NOMO-1 treated with DMSO at 0.1 percent for 48 hours (cell line): ENCODE results near the gene CTNNA2.
A peak's percentile ranks its signal among the peaks of the same experiment; 100 is the strongest.

Source experiments
- DNase-seq: peaks from one replicate; lab custom pipeline; 2025; ENCODE audit not compliant: unreplicated experiment; lab: John Stamatoyannopoulos, UW

CTNNA2 gene

DNA sequence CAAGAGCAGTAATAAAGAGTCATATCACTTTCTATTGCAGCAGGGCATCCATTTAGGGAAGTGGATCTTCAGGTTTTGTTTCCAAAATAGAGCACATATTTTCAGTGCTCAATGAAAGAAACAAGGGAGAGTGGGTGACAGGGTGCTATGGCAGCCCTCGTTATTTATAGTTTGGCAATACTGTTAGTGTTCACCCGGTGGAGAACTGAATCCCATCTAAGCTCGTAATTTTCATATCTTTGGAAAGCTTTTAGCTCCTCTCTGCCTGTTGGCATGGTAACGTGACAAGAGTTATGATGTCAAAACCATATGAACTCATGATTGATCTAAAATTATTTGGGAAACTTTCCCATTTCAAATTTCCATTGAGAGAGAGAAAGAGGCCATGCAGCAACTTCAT lies 459.8 kb downstream of the CTNNA2 start:
- DNase-seq: peak; percentile 35

DNA sequence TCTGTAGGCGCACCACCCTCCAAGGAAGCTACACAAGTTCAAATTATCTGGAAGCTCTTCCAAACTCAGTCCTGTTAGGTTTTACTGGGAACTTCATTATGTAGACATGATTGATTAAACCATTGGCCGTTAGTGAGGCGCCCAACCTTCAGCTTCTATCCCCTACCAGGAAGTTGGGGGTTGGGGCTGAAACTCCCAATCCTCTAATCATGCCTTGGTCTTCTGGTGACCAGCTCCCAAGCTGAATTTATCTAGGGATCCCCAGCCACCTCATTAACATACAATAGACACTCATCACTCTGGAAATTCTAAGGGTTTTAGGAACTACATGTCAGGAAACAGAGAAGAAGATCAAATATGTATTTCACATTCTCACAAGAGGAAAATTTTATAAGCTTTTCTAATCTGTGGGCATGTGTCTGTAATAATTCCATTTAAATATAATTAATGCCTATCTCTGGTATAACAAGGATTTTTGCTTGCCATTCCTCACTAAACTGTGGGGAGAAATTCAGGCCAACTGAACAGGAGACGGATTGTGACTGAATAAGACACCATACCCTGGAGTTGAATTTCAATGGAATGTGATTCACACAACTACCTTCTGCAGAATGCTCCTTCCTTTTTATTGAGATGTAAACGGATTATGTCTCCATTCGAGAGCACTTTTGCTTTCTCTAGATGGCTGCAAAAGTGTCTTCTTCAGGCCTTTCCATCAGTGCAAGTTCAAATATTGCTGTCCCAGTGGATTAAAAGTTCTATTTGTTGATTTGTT lies 463.1 kb downstream of the CTNNA2 start:
- DNase-seq: no peak

DNA sequence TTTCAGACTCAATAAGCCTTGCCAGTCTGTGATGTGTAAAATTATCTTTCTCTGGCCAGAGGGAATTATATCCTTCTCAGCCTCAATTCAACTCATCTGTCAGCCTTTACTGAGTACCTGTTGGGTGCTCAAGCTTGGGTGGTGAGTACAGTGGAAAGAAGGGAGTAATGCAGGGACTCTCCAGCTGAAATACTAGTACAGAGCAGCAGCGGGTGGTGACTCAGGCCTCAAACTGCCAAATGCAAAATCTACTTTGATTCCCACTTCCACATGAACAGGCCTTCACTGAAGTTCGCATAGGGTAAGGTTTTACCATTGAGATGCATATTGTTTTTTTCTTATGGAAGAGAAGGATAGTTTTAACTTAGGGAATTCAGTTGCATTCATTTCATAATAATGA lies 464.9 kb downstream of the CTNNA2 start:
- no peak for DNase-seq

DNA sequence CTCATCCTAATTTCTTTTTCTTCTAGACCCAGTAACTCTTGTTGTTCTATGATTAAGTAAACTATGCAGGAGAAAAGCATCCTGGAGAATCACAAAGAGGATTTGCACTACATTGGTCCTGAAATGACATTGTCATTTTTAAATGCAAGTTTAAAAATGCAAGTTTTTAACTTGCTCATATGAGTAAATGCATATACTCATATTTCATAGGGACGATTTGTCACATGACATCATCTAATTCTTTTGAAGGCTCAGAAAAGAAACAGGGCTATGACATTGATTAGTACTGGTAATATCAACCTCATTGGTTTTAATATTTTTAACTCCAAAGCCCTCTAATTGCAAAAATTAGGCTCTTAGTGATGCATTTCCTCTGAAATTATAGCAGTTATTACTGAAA lies 467.3 kb downstream of the CTNNA2 start:
- DNase-seq: no peak

DNA sequence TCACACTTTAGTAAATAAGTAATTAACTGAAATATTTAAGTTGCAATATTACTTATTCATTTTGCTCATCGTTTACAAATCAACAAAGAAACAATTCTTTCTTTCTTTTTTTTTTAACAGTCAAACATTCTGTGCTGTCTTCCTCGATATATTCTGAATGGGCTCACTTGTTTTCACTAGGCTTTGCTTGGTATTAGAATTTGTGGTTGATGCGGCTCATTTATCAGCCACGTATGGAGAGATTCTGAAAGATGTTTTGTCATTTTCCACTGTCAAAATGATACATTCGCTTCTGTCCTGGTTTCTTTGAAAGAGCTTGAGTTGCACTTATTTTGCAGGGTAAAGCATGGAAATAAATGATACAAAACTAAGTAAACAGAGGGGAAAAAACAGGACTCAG lies 468.0 kb downstream of the CTNNA2 start:
- no peak for DNase-seq

DNA sequence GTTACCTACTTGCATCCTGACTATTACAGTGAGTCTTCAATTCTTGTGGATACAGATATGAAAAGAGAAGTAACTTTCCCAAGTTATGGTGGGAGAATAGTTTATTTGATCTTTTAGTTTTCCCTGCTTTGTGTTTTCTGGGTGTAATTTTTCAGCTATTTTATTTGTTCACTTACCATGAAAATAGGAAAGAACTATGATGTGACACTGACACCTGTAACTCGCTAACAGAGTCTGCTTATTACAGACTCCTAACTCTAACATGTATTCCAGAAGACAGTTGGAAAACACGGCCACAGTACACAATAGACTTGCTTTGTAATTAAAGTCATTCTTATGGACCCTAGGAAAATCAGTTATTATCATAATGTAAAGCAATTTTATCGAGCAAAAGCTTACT lies 468.5 kb downstream of the CTNNA2 start:
- no peak for DNase-seq

DNA sequence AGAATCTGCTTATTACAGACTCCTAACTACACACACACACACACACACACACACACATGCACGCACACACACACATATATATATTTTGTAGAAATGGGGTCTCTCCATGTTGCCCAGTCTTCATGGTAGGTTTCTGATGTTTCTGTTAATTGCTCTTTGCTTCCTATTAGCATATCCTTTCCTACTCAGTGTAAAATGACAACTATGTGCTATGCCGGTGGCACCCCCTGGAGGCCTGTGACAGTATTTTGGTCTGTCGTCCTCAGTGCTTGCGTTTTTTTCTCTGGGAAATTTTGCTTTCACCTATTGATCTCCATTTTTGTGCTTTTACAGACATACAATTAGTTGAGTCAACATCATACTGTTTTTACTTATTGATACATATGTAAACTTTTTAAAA lies 469.6 kb downstream of the CTNNA2 start:
- DNase-seq: peak; percentile 8

DNA sequence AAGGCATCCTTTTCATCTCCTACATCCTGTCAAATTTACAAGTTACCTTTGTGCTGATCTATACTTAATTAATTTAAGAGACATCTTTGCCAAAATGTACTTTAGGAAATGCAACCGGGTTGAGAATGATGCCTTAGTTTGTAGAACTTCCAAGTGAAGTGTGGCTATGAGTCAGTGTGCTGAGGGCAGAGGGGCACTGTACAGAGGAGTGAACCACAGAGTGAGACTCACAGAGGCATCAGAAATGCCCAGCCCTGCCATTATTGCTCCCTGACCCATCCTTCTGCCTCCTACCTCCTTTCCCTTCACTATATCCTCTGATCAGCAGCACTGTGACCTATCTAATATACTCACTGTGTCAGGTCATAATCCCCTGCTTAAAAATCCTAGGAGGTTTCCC lies 471.6 kb downstream of the CTNNA2 start:
- DNase-seq: no peak

DNA sequence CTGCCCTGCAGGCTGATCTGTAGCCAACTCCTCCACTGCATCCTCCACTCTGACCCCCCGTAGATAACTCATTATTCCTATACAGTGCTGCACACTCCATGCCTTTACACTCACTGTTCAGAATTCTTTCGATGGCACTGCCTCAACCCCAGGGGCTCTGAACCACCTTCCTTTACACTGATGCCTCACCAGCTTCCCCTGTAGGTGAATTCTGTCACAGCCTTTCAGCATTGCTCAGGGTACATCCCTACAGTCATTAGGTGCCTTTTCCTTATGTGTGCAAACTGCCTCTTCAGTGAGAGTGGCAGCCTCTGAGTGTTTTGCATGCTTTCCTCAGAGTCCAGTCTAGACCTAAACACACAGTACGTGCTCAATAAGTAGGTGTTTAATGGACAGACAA lies 472.3 kb downstream of the CTNNA2 start:
- DNase-seq: no peak

DNA sequence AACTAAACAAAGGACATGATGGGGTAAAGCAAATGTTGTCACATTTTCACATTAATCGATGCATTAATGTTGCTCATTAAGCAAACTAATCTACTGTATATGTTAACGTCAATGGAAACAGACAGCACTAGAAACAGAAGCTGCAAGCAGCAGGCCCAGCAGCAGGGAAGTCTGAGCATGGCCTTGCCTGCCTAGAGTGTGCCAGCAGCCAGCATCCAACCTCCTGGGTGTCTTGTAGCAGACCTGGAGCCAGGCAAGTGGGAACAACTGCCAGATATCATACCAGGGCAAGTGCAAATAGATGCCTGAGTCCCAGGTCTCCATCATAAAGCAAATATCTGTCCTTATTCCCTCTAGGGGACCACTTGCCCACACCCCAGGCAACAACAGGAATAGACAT lies 472.7 kb downstream of the CTNNA2 start:
- no peak for DNase-seq

DNA sequence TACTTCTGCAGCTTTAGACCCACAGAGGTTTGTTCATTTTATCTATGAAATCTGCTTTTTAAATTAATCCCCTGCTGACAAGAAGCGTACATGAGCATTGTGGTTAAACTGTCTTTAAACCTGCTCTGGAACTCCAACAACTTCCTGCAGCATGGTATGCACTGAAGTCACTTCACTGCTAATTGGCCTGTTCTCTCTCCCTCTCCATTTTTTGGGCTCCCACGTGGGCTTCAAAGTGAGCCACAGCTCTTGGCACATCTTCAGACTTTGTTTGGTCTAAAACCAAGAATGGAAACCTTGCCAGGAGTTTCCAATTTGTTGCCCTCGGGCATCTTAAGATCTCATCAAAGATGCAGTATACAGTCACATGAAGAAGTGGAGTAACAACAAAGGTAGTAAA lies 480.3 kb downstream of the CTNNA2 start:
- DNase-seq: peak; percentile 88

DNA sequence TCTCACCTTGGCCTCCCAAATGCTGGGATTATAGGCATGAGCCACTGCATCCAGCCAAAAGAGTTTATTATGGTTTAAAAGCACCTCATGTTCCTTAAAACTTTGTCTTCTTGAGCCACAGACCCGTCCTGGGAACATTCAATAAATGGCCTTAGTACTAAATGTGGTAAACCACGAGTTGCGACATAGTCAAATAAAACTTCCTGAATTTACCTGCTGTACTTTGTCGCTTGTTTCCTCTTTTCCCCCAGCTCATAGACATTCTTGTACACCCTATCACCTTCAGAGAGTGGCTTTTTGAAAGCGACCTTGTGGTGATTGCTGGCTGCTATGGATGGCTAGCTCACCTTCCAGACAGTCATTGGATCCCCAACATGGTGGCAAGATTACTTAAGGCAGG lies 481.3 kb downstream of the CTNNA2 start:
- peak; percentile 77 for DNase-seq

DNA sequence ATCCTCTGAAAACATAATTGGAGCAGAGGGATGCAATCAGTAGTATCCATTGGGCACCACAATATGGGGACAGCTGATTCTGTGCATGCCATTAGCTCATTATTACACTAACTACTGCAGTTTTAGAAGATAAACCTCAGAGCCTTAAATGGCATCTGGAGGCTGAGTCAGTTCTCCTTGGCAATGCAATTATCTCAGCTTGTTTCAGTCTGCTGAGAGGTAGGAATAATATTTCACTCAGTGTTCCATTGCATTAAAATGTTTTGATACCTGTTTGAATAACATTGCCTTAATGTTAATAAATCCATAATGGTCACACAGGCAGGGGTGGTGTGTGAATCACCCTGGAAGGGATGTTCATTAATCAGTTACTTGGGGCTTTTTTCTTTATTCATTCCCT lies 482.1 kb downstream of the CTNNA2 start:
- no peak for DNase-seq

DNA sequence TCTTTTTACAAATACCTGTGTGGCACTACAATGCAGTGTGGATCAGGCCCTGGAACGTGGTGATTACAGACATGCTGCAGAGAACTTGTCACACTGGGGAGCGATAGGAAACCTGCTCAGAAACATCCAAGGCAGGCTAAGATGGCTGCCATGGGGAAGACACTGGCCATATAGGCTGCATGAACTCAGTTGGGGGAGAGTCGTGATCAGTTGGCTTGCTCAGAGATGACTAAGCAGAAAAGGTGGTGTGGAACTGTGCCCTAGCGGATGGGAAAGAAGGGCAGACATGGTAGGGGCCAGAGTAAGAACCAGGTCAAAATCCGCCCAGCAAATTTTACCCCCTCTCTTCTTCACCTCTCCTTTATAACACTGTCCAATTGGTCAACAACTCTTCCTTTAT lies 483.9 kb downstream of the CTNNA2 start:
- no peak for DNase-seq

DNA sequence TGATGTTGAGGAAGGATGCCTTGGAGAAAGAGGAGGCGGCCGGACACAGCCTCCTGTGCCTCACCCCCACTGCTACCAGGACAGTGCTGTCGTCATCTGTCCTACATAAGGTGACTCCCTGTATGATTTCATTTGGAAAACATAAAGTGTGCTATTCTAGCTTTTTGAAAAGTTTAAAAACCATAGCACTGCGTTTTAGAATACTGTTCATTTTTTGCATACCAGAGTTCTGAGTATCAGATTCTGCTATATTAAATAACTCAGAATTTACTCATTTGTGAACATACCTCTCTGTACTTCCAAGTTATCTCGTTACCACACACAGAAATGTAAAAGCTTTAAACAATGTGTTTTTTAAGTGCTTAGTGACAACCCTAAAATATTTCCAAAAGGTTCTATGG lies 488.9 kb downstream of the CTNNA2 start:
- no peak for DNase-seq

DNA sequence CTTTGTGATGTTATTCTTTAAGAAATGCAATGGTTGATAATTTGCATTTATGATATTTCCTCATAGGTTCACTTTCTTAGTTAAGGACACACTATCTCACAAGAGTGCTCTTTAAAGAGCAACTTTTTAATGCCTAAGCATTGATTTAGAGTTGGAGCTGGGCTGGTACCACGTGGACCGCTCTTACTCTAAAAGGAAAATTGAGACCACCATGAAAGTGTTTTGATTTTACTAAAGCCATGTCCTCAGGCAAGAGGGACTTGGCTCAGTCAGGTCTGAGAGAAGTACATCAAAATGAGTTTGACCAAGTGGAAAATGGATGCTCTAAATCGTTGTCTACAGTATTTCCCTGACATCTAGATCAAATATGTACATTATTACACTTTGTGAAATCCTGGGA lies 489.3 kb downstream of the CTNNA2 start:
- no peak for DNase-seq

DNA sequence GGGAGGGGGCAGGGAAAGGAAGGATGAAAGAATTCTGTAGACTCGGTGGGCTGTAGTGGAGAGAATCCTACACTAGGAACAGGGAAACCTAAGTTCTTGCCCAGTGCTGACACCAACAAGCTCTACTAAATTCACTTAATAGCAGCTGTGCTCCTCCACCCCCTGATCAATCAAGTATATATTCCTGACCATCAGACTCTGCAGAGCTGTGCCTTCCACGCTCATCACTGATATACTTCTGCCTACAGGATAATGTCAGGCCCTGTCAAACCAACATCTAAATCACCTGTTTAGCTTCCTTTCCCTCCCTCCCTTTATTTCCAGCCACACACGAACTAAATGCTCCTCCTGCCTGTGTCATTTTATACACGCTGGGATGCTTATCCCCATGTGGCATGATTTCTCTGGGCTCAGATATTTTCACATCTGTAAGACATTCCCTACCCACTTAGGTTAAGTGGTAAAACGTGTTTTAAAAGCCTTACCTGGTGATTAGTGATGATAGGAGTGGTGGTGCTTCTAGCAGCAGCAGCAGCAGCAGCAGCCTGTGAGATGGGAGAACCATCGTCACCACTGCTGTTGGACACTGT lies 489.8 kb downstream of the CTNNA2 start:
- no peak for DNase-seq

DNA sequence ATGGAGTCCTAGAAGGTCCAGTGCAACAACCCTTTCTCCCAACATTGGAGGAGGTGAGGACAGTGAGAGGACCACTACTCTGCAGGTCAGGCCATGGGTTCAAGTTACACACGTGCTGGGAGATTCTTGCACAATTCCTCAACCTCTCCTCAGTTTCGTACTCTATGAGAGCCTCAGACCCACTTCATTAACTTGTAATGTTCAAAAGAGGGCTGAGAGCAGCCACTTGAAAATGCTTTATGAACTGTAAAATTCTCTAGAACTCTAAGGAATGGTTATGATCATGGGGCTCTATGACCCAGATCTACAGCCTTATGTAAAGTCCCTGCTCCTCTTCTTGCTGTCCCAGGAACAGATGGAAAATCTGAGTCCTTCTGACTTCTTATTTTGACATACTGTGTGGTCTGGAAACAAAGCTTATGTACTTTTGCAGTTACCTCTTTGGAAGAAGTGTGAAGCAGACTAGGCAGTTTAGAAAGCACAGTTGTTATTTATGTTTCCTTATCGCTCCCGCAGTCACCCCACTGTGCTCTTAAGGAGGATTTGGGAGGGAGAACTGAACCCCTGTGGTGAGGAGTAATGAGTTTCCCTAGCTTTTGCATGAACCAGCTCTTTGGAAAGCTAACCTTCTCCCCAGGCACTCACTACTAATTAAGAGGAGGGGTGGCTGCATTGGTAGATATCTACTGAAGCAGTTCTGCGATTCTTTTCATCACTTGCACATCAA lies 495.1 kb downstream of the CTNNA2 start:
- DNase-seq: no peak

DNA sequence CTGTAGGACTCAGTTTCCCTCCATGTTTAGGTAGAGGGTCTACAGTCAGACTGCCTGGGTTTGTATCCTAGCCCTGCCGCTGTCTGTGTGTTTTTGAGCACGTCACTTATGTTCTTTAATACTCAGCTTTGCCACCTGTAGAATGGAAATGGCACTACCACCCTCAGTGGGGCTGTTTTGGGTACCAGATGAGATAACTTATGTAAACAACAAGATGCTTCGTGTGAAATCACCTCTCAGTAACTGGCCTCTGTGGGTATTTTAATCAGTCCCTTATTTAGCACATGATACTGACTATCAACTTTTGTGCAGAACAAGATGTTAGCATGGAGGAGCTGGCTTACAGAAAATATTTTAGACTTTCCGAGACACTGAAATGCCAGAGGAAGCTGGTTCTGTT lies 495.7 kb downstream of the CTNNA2 start:
- no peak for DNase-seq

DNA sequence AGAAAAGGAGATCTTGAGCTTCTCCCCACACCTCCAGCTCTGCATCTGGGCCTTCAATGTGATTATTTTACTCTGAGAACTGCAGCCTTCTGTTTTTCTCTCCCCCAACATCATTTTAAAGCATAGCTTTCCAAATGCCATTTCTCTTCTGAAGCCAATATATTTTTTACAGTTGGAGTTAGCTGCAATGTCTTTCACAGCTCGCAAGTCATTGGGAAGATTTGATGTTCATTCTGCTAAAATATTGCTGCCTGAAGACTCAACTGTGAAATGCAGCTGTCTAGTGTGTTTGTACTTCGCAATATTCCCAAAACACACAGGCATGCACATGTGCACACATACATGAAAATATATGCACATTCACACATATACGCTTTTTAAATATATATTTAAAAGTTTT lies 496.4 kb downstream of the CTNNA2 start:
- no peak for DNase-seq

DNA sequence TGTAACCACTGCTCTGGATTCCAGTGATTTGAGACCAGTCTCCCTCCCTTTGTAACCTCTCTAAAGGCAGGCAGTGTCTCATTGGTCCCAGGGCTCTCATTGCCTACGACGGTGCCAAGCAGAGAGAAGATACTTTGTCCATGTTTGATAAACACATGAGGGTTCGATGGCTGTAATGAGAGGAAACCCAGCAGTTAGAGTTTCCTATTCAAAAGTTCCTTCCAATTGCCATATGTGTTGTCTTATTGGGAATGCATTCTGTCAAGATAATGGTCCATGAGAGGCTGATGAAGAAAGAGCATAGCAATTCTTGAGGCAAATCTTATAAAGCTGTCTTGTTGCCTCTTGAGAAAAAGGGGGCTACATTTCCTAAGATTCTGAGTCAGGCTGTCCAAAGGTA lies 499.2 kb downstream of the CTNNA2 start:
- no peak for DNase-seq

DNA sequence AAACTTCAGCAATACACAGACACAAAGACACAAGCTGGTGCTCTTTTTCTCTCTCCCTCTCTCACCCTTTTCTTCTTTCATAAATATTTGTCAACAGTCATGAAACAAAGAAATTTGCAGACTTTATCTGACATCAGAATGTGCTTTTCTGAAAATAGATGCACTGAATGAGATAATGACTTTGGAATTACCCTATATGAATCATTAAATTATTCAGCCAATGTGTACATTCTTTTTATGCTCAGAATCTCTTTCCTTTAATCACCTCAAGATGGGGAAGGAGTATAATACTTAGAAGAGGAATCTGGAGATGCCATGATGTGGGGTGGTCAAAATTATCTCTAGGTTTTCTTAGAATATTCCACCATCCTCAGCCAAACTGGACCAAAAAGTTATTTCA lies 501.8 kb downstream of the CTNNA2 start:
- no peak for DNase-seq
